ENCODE results near the gene SLC25A29.
"Not testable (repeated sequence)": the region's sequence is repeated elsewhere in the genome, so short reads cannot be mapped to it uniquely, and the experiment has no call there.

The SLC25A29 gene

GRCh38 chr14:100309028-100309737 lies 2.9 kb upstream of the SLC25A29 start:
- DNase-seq: no peak

DNA sequence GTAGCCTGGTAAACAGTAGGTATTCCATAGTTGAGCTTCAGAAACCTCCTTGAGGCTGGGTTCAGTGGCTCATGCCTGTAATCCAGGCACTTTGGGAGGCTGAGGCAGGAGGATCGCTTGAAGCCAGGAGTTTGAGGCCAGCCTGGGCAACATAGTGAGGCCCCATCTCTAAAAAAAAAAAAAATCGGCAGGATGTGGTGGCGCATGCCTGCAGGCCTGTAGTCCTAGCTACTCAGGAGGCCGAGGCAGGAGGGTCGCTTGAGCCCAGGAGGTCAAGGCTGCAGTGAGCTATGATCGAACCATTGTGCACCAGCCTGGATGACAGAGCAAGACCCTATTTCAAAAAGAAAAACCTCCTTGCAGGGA lies 2.2 kb upstream of the SLC25A29 start:
- DNase-seq: not testable (repeated sequence)

GRCh38 chr14:100307766-100308426 lies 1.7 kb upstream of the SLC25A29 start:
- DNase-seq: no peak

DNA sequence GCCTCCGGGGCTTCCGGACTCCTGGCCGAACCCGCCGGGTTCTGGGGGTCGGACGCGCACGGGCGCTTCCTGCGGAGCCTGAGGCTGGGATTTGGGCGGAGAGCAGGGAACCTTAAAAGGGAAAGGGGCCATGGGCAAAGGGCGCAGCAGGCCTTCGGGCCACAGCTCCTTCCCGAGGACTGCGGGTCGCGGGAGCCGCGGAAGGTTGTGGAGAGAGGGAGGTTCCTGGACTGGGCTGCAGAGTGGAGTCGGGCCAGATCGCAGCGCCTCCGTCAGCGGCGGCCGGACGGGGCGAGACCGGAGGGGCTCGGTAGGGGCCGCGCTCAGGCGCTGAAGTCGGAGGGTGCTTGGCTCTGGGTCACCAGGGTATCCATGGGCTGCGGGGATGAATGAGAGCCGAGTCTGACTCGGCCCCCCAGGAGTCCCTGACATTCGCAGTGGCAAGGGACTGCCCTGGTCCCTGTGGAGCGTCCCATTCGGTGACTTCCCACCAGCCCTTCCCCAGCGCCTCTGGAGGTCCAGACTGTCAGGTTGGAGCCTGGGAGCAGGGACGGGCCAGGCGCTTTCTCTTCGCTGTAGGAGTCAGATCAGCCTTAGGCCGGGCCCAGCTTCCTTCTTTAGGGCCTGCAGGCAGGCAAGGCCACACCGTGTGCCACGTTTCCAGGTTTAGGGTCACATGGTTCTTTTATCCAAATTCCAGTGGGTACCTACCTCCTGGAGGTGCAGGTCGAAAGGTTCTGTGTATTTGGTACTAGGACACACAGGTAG lies 938 bp upstream of the SLC25A29 start:
- no peak for DNase-seq

GRCh38 chr14:100305324-100306100 lies 732 bp downstream of the SLC25A29 start:
- DNase-seq: no peak

DNA sequence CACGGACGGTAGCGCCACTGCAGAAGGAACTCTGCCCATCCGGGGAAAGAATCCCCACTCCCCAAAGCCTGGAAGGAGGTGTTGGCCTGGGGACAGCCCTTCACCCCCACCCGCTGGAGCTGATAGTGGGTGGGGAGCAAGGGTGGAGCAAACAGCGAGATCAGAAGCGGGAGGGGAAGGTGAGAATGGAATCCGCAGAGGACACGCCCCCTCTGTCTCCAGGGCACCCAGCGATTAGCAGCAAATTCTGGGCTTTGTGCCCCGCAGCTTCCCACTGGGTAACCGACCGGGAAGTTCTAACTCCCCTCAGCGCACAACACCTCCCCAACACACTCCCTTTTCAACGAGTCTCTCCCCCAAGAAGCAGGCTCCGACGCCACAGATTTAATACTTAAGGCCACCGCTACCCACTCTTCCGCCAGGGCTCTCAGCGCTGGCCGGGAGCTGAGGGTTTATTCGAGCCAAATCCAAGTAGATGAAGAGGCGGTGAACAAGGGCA lies 1.4 kb downstream of the SLC25A29 start:
- DNase-seq: no peak

- no peak for DNase-seq
These were observed 2.3 kb downstream of the SLC25A29 start for GRCh38 chr14:100303925-100304324.

- no peak for DNase-seq
These were observed 3.1 kb downstream of the SLC25A29 start for GRCh38 chr14:100303179-100303578.

GRCh38 chr14:100302616-100303015 lies 3.6 kb downstream of the SLC25A29 start:
- DNase-seq: no peak

- no peak for DNase-seq
These were observed 7.0 kb downstream of the SLC25A29 start for GRCh38 chr14:100299238-100299560.

GRCh38 chr14:100298551-100299237 lies 7.5 kb downstream of the SLC25A29 start:
- no peak for DNase-seq

- DNase-seq: no peak
These were observed 8.6 kb downstream of the SLC25A29 start for GRCh38 chr14:100297320-100298300.

- not testable (repeated sequence) for DNase-seq
These were observed 9.5 kb downstream of the SLC25A29 start for GRCh38 chr14:100296729-100297128.

DNA sequence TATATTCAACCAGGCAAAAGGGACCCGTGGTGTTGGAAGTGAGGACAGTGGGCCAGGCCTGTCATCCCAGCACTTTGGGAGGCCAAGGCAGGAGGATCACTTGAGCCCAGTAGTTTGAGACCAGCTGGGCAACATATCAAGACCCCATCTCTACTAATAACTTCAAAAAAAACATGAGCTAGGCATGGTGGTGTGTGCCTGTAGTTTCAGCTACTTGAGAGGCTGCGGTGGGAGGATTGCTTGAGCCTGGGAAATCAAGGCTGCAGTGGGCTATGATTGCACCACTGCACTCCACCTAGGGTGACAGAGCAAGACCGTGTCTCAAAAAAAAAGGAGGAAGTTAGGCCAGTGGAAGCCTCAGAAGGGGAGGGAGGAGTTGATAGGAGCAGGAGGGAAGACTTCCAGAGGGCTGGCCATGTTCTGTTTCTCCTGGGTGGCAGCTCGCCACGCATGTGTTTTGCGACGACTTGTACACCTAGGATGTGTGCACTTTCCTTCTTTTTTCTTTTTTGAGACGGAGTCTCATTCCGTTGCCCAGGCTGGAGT lies 10.1 kb downstream of the SLC25A29 start:
- no peak for DNase-seq

GRCh38 chr14:100295376-100296105 lies 10.7 kb downstream of the SLC25A29 start:
- no peak for DNase-seq

- no peak for DNase-seq
These were observed 11.3 kb downstream of the SLC25A29 start for GRCh38 chr14:100294963-100295330.

DNA sequence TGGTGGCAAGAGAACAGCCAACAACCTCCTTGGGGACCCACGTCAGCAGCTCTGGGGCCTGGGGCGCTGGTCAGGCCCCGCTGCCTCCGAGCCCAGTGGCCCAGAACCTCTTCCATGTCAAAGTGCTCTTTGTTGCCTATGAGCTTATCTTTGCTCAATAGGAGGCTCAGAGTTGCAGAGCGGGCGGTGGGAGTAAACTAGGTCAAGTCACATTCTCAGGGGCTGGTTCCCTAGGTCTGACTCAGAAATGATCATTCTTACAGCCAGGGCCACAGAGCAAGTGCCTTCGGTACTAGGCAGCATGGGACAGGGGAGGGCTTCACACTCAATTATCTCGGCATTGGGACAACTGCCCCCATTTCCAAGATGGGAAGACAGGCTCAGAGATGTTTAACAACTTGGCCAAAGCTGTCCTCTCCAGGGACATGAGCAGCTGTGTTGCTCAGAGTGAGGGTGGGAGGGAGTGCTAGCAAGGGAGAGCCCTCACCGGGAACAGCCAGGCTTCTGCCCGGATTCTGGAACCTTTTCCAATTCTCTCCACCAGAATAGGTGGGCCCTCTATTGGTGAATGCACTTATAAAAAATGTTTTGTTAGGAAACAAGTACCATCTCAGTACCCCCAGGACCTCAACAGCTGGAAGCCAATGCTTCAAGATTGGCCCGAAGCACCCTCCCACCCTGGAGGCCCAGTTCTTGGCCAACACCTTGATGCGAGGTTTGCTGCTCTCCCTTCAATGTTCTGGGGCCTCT lies 11.9 kb downstream of the SLC25A29 start:
- DNase-seq: no peak

GRCh38 chr14:100293497-100294212 lies 12.6 kb downstream of the SLC25A29 start:
- no peak for DNase-seq
